H1 (cell line): ENCODE measurements around the gene TEX22. TPM values are rescaled to one million over a fixed set of nuclear protein-coding genes. Genes with fewer than 3 reads are reported as not detected.

Source experiments
- BCL11A ChIP-seq, 2 experiments: IDR thresholded peaks; one replicate each; pipeline ENCODE4 v1.6.1; 2011; ENCODE audit warnings: low read depth in 2 of 2, low read length in 2 of 2, mild to moderate bottlenecking in 2 of 2
- CEBPB ChIP-seq: IDR thresholded peaks from 2 replicates; pipeline ENCODE4 v1.6.1; 2012; ENCODE audit warnings: low read depth, low read length
- EZH2 ChIP-seq: fragments of 200-600 bp; sonication (generic); IDR thresholded peaks from 2 replicates; pipeline ENCODE4 v1.7.1; 2012; ENCODE audit warnings: low read depth, mild to moderate bottlenecking, moderate library complexity, low read length, inconsistent platforms; ENCODE audit not compliant: severe bottlenecking
- NANOG ChIP-seq: IDR thresholded peaks from 2 replicates; pipeline ENCODE4 v1.6.1; 2011; ENCODE audit warnings: low read length, low read depth, mild to moderate bottlenecking, inconsistent platforms; ENCODE audit not compliant: insufficient read depth, poor library complexity, severe bottlenecking
- POLR2A ChIP-seq, 2 experiments: IDR thresholded peaks; 1 replicate in 1 of 2; 2 replicates in 1 of 2; pipeline ENCODE4 v1.6.1; 2011; ENCODE audit warnings: low read depth in 2 of 2, low read length in 2 of 2, mild to moderate bottlenecking in 2 of 2; ENCODE audit errors: control extremely low read depth in 1 of 2
- RFX5 ChIP-seq: IDR thresholded peaks from 2 replicates; pipeline ENCODE4 v1.6.1; 2011; ENCODE audit warnings: low read depth, low read length, improper control_type of control experiment, borderline replicate concordance
- TEAD4 ChIP-seq: IDR thresholded peaks from 2 replicates; pipeline ENCODE4 v1.6.1; 2012; ENCODE audit warnings: low read depth, low read length, inconsistent platforms, mixed read lengths
- ZNF274 ChIP-seq: IDR thresholded peaks from 2 replicates; pipeline ENCODE4 v1.7.0; 2012; ENCODE audit warnings: low read length, borderline replicate concordance; ENCODE audit errors: extremely low read depth
- polyA plus RNA-seq, 7 experiments: library from polyadenylated mRNA; depleted of rRNA in 3 of 7; stranded (reverse) in 5 of 7; unstranded in 2 of 7; fragments of >200 nt in 5 of 7; fragments of 200-250 nt in 2 of 7; gene quantifications; 1 replicate in 5 of 7; 2 replicates in 1 of 7; 4 replicates in 1 of 7; pipeline versions ENCODE4 v1.2.1 to v1.2.3, GENCODE V29; 2011 to 2013; ENCODE audit warnings: missing spikeins in 2 of 7, mixed read lengths in 2 of 7
- total RNA-seq: library from RNA; stranded (reverse); fragmentation: NEBNext Ultra II Directional; extraction: Animal tissue kit (Norgen Biotek cat#: 25700); gene quantifications from 2 replicates; pipeline ENCODE4 v1.2.1, GENCODE V29; 2021

TEX22 gene
- total and polyA plus RNA-seq, 2 of the 8 experiments (the other 6 are each of a cell fraction or from before 2014, with no cell fraction given), result 0.24 to 0.39 TPM

DNA sequence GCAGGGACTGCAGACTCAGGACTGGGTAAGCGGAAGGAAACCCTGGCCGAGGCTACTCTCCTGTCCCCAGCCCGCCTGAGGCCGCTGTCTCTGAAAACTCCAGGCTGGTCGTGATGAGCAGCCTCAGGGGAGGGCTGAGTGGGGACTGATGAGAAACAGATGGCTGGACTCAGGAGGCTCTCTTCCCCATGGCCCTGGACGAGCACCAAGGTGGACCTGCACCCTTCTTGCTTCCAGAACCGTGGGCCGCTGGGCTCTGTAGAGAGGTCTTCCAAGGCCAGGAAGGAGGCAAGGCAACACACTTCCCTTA, 1.1 kb downstream of the TEX22 start (continued):
- TF ChIP-seq POLR2A (IDR thresholded peaks at IDR 0.05; ENCODE audit: control extremely low read depth in 1 of 2, low read depth in 2 of 2, low read length in 2 of 2) (no peak), BCL11A (IDR thresholded peaks at IDR 0.05; ENCODE audit: low read depth in 2 of 2, low read length in 2 of 2) (no peak), RFX5 (no peak), ZNF274 (no peak), NANOG (no peak), CEBPB (no peak), TEAD4 (no peak), EZH2 (no peak)
